Measurements from ENCODE around the gene FOXK1. TPM values are rescaled to one million over a fixed set of nuclear protein-coding genes. Genes with fewer than 3 reads are reported as not detected.

The FOXK1 gene
- polyA plus RNA-seq, 10 donors, result 12.5 to 18.8 (median 16.4) TPM

DNA sequence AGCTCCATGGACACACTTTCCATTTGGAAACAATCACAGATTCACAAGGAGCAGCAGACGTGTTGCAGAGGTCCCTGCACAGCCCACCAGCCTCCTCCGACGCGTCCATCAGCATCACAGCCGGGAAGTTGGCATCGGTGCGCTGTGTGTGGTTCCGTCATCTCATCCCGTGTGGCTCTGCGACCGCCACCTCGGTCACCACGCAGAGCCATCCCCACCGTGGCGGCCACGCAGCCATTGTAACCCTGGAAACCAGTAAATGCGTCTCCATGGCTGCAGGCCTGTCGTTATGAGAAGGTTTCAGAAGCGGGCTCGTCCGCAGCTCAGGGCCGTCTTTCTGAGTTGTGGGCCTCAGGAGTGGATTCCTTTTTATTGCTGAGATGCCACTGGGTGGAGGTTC is 36.0 kb downstream of the FOXK1 start:
- no peak for DNase-seq

DNA sequence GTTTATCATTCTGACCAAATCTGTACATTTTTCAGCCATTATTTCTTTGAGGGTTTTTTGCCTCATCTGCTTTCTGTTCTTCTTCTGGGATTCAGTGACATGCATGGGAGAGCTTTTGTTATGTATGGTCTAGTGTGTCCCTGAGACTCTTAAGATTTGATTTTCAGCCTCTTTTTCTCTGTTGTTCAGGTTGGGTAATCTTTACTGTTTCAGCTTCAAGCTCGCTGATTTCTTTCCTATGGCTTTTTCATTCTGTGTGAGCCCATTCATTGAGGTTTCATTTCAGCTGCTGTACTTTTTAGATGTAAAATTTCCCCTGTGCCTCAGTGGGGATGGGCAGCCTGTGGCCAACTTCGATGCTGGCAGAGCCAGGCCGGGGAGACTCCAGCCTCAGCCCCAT is 38.1 kb downstream of the FOXK1 start:
- DNase-seq, result no peak

DNA sequence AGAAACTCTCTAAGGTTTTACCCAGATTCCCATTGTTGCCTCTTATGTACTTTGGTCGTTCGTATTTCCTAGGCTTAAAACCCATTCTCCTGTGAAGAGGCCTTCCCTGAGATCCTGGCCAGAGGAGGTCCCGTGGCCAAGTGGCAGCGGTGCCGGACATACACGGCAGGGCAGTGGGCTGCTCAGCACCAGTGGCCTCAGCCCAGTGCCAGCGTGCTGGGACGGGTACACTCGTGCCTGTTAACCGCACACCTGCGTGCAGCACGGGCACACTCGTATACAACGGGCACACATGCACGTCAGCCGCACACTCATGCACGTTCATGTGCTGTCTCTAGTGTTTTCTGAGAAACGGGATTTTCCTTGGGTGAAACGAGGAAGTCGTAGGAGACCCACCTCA is 40.2 kb downstream of the FOXK1 start:
- no peak for DNase-seq

DNA sequence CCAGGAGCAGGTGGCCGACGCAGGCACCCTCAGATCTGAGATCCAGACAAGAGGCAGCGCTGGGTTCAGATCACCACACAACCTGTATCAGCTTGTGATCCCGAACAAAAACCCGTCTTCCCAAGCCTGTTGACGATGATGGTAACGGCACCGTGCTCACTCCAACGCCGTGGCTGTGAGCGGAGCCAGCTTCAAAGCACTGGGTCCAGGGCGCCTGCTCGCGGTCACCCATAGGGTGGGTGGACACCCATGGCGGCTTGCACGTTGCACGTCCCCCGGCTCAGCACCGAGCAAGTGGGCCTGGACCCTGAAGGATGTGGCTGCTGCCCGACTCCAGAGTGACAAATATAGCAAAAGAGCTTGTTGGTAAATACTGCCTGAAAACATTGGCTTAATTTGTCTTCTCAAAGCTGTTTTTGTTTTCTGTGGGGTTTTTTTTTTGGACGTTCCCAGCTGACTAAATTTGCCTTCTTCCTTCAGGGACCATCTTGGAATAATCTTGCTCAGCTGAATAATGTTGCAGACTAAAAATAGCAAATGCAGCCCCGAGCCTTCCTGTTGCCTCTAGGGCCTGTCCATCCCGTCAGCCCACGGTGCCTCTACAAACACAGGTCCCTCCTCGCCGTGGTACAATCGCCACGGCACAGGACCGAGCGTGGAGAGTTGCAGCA is 41.0 kb downstream of the FOXK1 start:
- DNase-seq, result peak in 1 of 3 donors; percentile 41

DNA sequence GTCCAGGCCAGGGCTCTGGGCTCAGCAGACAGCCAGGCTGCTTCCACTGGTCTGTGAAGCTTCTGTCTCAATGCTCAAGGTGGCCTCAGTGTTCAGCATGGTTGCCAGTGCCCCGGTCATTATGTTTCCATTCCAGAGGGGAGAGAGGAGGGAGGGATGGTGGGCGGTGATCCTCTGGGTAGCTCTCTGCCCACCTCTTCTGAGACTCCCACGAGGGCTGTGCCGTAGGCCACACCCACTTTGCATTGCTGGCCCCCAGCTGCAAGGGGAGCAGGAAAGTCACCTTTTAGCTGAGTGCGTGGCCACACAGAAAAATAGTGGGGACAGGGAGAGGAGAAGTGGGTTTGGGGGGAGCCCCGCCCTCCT is 42.5 kb downstream of the FOXK1 start:
- no peak for DNase-seq

DNA sequence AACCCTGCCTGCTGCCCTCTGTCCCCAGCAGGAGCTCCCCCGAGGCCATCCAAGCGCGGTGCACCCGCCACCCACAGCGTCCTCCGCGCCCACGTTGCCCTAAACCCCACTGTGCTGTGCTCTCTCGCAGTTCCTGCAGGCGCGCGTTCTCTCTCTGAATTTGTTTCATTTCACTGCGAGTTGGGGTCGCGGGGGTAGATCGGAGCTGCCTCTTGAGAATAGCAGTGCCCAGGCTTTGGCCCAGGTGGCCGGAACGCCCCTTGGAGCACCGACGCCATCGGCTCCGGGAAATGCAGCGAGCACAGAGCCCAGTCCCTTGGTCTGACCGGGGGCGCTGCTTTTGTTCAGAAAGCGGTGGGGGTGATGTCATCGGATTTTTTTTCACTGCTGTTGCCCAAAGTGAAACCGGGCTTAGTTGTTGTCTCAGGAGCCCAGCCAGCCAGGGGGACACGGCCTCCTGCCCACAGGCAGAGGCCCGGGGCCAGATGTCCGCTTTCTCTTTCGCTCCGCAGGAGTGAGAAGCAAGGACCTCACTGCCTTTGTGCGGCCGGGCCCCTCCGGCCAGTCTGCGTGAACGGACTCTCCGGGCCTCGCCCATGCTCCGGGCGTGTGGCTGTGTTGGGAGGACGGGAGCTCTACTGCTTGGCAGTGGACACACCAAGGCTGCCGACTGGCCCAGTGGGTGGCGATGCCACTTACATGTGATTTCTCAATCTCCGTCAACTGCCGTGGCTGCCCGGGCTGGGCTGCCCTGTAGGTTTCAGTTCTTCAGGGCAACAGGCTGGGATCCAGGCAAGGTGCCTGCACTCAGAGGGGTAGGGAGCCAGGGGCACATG is 43.1 kb downstream of the FOXK1 start:
- peak; percentile 68 to 90 (median 77) for DNase-seq

DNA sequence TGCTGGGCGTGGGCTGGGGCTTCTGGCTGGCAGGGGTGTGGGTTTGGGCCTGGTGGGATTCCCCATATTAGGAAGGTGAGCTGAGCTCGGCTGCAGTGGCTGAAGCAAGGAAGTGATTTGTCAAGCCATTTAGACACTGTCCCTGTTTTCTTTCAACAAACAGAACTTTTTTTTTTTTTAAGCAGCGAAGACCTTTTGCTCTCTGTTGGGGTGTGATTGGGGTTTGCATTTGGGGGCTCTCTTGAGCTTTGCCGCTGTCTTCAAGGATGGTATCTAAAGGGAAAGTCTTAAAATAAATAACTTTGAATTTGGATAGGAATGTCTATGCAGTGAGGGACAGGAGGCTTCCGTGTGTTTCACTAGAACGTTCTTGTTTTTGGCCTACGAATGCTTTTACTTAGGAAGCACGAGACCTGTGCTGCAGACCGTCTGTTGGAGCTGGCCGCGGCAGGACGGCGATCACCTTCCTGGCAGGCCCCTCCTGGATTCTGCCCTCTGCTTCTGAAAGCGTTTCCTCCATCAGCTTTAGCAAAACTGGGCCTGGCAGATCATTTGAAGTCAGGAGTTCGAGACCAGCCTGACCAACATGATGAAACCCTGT is 43.9 kb downstream of the FOXK1 start:
- peak in 1 of 3 donors; percentile 61 for DNase-seq

DNA sequence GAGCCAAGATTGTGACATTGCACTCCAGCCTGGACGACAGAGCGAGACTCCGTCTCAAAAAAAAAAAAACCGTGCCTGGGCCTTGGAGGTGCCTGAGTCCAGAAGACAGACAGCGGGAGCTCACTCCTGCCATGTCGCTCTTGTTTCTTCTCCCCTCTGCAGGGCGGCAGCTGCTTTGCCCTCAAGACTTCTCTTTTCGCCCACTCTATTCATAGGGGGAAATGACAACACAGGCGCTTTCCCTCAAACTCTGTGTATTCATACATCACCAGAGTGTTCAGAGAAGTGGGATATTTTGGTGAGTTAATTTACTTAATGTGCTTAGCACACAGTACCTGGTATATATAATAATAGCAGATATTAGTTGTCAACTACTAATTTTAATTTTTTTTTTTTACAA is 44.5 kb downstream of the FOXK1 start:
- no peak for DNase-seq

DNA sequence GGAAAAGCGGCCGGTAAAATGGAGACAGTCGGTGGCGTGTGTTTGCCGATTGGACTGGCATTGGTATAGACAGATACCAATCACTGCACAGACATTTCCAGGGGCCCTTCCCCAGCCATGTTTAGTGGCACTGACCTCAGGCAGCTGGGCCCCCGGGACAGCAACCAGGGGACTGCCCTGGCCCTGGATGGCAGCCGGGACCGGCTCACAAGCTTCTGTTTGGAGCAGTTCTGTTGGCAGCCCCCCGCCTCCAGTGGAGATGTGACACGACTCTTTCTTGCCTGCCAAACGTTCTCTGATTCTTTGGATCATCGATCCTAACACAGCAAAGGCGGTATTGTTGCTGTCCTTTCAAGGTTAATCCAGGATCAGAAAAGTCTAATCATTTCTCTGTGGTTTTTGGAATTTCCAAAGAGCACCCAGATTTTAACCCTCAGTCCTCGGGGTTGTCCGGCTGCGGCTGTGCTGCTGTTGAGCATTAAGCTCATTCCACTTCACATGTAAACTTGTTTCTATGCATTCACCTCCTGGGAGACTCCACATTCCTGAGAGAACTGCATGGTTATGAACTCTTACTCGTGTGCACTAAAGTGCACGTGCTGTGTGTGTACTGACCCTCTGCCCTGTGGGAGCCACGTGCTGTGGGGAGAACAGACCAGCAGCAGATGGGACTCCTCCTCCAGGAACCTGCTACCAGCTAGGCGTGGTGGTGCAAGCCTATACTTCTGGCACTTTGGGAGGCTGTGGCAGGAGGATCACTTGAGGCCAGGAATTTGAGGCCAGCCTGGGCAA is 46.0 kb downstream of the FOXK1 start:
- no peak for DNase-seq

DNA sequence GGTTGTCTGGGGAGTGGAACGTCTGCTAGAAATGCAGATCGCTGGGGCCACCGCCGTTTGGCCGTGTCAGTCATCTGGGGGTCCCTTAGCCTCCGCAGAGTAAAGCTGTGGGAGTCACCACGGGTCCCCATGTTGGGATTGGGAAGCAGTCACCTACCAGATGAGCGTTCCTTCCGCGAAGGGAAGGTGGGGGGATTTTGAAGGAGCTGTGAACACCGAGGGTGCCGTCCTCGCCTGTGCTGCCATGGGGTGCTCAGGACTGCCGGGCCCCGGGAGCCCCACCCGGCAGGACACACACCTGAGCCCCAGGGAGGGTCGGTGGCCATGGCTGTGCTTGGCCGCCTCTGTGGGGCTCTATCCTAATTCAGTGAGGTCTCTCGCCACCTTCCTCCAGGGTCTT is 47.2 kb downstream of the FOXK1 start:
- DNase-seq, result no peak

DNA sequence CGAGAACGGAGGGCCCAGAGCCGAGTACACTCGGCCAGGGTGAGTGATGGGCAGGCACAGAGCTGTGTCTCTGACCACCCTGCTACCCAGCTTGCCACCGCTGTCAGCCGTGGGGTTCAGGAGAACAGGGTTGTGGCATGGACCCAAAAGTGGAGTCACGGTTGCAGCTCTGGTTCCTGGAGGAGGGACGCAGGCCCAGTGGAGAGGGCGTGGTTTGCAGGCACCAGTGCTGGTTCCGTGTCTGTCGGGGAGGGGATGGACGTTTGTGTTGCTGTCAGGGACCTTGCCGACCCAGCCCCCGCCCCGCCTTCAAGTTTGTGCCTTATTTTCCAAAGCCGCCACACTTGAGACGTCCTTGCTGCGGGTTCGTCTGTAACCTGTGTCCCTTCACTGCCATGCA is 48.2 kb downstream of the FOXK1 start:
- no peak for DNase-seq

DNA sequence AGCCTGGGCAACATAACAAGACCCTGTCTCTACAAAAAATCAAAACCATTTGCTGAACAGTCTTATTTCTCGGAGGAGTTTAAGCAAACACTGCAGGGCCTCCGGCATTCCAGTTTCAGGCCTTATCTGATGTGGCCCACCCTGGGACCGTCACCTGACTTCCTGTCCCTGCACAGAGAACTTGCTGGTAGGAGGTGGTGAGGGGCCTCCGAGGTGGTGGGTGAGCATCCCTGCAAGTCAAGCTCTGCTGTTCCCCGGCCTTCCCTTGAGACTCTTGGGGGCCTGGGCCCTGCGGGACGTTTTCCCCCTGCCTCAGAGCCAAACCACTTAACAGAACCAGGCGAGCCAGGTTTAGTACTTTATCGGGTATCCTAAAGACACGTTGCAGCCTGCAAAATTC is 48.9 kb downstream of the FOXK1 start:
- no peak for DNase-seq

DNA sequence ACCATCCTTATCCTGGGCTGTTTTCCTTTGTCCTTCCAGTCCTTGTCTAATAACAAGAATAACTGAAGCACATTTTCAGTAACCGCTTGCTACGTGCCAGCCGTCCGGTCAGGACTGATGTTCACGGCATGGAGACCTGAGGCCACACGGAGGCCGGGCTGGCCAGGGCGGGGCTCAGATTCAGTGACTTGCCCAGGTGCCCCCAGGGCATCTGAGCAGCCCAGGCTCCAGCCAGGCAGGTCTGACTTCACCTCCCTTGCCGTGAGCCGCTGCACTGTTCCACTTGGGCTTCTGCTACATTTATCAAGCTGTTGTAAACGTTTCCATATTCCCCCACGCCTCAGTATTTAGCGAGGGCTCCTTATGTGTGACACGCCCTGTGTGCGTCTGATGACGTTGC is 49.7 kb downstream of the FOXK1 start:
- no peak for DNase-seq

DNA sequence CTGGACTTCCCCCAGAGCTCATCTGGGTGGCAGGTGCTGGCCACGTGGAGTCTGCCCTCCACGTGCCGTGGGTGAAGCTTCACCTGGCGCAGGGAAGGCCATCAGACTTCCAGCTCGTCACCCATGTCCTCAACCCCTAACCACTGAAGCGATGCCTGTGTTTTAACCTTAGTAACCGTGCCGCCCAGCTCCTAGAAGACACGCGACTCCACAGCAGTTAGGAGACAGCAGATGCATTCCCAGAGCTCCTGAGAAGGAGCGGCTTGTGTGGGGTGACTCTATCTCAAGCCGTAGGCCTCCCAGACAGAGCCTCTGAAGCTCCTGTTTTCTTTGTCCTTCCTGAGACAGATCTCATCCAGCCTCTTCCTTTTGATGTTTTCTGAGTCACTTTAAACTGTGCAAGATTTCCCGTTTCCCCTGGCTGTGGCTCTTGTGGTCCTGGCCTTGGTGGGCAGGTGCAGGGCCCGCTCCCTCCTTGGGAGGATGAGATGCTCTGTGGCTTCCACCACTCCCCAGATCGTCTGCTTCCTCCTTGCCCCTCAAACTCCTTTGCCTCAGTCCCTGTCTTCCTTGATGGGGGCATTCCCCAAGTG is 51.9 kb downstream of the FOXK1 start:
- DNase-seq, result no peak

DNA sequence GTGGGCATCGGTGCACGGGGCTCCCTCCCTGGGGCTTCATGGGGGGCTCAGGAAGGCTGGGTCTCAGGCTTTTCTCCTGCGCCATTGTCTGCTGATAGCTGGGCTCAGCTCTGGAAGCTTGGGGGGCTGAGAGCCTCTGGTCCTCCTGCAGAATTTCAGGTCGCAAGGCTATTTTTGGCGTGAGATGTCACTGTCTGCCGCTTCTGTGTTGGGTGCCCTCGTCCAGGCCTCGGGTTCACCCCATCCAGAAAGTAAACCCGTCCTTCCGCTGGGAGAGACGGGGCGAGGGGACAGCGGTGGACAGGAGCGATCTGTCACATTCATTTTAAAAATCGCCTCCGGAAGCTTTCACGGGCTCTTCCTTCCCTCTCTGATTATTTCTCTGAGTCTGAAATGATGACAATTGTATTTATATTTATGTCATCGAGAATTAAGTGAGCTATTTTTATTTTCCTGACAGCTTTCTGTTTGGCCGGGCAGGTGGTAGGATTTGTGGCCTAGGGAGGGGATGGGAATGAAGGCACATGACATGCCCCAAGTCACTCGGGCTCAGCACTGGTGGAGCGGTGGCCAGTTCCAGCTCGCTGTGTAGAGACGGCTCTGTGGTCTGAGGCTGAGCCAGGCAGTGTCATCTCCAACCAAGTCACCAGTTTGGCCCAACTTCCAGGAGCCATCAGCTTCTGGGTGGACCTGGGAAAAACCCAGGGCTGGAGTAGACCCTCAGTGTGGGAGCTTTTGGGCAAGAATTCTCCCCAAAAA is 52.7 kb downstream of the FOXK1 start:
- peak in 1 of 3 donors; percentile 51 for DNase-seq

DNA sequence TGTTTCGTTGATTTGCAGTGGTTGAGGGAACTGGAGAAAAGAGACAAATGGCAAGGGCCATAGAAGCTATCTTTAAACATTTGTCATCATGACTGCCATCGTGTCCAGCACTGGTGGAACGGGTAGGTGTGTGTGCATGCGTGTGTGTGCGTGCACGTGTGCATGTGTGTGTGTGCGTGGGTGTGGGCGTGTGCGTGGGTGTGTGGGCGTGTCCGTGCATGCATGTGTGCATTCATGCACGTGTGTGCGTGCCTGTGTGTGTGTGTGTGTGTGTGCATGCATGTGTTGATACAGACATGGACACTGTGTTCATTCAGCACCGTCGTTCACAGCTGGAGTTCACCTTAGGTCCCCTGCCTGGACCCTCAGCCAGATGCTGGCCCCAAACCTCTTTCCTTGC is 55.2 kb downstream of the FOXK1 start:
- DNase-seq, result no peak

DNA sequence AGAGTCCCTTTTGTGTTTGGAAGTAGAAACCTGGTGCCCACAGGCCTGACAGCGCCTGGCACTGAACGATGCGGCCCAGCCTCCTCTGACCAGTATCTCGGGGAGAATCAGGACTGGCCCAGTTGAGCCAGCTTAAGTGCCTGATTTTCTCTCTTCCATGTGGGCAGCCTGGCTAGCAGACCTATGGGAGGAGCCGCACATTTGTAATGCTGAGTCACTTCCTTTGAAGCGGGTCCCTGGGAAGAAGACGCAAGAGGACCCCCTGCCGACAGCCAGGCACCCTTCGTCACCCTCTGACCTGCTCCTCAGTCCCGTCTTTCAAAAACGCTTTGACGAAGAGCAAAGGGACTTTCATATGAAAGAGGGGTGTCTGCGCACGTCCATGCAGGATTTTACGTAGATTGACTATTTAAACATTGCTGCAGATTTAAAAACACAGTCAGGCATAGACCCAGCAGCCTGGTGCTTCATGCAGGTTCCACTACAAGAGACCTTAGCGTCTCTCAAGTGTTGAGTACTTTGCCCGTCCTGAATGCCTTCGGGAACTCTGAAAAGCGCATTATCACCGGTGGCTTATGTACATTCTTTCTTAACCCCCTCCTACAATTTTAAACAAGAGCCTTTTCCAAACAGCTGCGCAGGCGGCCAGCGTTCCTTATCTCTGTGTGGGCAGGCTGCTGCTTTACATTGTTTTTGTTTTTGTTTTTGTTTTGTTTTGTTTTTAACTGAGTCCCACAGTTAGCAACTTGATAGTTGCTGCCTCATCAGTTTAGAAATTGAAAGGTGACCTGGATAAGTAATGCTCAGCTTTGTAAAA is 56.8 kb downstream of the FOXK1 start:
- peak in 2 of 3 donors; percentile 55 to 57 for DNase-seq

DNA sequence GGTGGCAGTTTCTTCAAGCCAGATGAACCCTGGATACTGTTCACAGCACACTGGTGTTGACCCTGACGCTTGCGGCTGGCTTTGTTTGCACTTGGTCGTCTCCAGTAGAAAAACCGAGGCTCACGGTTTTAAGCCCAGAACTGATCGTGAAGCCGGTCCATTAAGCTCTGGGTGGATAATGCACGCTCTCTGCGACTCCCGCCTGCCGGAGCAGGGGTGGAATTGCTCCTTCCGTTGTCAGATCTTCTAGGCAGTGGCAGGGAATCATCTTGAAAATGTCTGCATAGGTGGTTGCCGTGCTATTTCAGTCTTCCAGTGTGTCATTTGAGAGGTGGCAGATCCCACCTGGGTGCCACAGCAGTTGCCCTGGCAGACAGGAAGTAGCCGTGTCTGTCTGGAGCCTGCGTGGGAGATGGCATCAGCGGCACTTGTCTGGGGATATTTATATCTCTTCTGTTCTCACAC is 57.5 kb downstream of the FOXK1 start:
- DNase-seq, result no peak

DNA sequence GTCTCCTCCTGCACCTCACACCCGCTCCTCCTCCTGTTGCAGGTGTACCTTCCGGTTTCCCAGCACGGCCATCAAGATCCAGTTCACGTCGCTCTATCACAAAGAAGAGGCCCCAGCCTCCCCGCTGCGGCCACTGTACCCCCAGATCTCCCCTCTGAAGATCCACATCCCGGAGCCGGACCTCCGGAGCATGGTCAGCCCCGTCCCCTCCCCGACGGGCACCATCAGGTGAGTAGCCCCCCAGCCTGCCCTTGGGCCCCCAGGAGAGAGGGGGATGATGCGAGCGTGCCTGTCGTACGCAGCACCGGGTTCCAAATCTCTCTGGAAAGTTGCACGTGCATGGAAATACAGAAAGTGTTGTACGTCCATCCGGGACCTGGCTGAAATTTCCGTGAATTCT is 58.7 kb downstream of the FOXK1 start:
- DNase-seq, result no peak

DNA sequence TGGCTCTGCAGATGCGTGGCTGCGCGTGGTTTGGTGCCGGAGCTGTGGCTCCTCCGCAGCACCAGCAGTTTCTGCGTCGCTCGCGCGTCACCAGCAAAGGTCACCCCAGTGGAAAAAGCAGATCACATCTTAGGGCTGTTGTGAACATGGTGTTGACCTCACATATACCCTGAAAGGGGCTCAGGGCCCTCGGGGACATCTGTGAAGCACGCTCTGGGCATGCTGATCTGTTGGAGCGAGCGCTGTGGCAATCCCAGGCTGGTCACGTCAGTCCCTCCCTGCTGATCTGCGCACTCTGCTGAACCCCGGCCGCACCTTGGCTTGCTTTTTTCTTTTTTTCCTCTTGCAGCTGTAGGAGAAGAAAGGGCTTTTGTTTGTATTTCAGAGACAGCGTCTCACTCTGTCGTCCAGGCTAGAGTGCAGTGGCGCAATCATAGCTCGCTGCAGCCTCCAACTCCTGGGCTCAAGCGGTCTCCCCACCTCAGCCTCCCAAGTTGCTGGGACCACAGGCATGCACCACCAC is 60.0 kb downstream of the FOXK1 start:
- DNase-seq, result no peak

All from muscle of back (tissue), 11 donors.